ENCODE measurements around the gene CLDND1. TPM values are rescaled to one million over a fixed set of nuclear protein-coding genes. Genes with fewer than 3 reads are reported as not detected.
"Not testable (repeated sequence)": the region's sequence is repeated elsewhere in the genome, so short reads cannot be mapped to it uniquely, and the experiment has no call there.

The CLDND1 gene
- total RNA-seq, 1 experiment from 2014 or later, result 74.5 TPM

DNA sequence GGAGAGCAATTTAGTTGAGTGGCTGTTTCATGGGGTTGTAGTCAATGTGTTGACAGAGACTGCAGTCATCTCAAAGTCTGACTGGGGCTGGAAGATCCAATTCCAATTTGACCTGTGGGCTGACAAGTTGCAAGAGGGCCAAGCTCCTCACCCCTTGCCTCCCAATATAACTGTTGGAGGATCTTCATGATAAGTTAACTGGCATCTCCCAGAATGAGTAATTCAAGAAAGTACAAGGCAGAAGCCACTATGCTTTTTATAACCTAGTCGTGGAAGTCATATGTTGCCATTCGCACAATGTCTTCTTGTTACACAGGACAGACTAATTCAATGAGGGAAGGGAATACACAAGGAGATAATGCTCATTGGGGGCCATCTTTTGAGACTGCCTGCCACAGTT lies 38.2 kb upstream of the CLDND1 start:
- DNase-seq, result no peak
- H3K4me3 Mint-ChIP-seq (ENCODE audit: low read depth, unreplicated experiment), result no peak overlapping the region
- CTCF ChIA-PET, result interaction anchor here (0.8 kb wide), 1 partner anchor 10 kb away, joined by 3 read pairs; no protein-coding TSS in a partner anchor
- H3K4me1 Mint-ChIP-seq (ENCODE audit: low read depth, unreplicated experiment), result peaks cover 20% of the 10 kb centered on the region
- H3K27me3 Mint-ChIP-seq (ENCODE audit: unreplicated experiment), result no peaks in the 10 kb centered on the region
- TF ChIP-seq, protein P1, sequence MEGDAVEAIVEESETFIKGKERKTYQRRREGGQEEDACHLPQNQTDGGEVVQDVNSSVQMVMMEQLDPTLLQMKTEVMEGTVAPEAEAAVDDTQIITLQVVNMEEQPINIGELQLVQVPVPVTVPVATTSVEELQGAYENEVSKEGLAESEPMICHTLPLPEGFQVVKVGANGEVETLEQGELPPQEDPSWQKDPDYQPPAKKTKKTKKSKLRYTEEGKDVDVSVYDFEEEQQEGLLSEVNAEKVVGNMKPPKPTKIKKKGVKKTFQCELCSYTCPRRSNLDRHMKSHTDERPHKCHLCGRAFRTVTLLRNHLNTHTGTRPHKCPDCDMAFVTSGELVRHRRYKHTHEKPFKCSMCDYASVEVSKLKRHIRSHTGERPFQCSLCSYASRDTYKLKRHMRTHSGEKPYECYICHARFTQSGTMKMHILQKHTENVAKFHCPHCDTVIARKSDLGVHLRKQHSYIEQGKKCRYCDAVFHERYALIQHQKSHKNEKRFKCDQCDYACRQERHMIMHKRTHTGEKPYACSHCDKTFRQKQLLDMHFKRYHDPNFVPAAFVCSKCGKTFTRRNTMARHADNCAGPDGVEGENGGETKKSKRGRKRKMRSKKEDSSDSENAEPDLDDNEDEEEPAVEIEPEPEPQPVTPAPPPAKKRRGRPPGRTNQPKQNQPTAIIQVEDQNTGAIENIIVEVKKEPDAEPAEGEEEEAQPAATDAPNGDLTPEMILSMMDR (IDR thresholded peaks at IDR 0.05; ENCODE audit: unreplicated experiment), result no peak
- BruUV-seq (replicated peaks), result no TSS peak
- no peak overlapping the region for H3K27ac Mint-ChIP-seq (ENCODE audit: unreplicated experiment)
- no peaks in the 10 kb centered on the region for H3K9me3 Mint-ChIP-seq (ENCODE audit: low read depth, unreplicated experiment)
- intact Hi-C loops (cut with micrococcal nuclease; ENCODE audit: unreplicated experiment), result no loop called here
- H3K36me3 Mint-ChIP-seq (ENCODE audit: insufficient read depth, unreplicated experiment), result no peaks in the 10 kb centered on the region

DNA sequence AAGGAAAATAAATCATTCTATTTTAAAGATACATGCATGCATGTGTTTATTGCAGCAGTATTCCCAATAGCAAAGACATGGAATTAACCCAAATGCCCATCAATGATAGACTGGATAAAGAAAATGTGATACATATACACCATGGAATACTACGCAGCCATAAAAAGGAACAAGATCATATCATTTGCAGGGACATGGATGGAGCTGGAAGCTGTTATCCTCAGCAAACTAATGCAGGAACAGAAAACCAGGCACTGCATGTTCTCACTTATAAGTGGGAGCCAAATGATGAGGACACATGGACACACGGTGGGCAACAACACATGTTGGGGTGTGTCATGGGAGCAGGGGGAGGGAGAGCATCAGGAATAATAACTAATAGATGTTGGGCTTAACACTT lies 37.1 kb upstream of the CLDND1 start:
- BruUV-seq (replicated peaks); H3K9me3 Mint-ChIP-seq (ENCODE audit: low read depth, unreplicated experiment); H3K4me3 Mint-ChIP-seq (ENCODE audit: low read depth, unreplicated experiment); intact Hi-C loops (cut with micrococcal nuclease; ENCODE audit: unreplicated experiment); H3K36me3 Mint-ChIP-seq (ENCODE audit: insufficient read depth, unreplicated experiment); H3K27me3 Mint-ChIP-seq (ENCODE audit: unreplicated experiment); DNase-seq; H3K27ac Mint-ChIP-seq (ENCODE audit: unreplicated experiment); CTCF ChIA-PET: not testable (repeated sequence)
- peaks cover 11% of the 10 kb centered on the region for H3K4me1 Mint-ChIP-seq (ENCODE audit: low read depth, unreplicated experiment)

DNA sequence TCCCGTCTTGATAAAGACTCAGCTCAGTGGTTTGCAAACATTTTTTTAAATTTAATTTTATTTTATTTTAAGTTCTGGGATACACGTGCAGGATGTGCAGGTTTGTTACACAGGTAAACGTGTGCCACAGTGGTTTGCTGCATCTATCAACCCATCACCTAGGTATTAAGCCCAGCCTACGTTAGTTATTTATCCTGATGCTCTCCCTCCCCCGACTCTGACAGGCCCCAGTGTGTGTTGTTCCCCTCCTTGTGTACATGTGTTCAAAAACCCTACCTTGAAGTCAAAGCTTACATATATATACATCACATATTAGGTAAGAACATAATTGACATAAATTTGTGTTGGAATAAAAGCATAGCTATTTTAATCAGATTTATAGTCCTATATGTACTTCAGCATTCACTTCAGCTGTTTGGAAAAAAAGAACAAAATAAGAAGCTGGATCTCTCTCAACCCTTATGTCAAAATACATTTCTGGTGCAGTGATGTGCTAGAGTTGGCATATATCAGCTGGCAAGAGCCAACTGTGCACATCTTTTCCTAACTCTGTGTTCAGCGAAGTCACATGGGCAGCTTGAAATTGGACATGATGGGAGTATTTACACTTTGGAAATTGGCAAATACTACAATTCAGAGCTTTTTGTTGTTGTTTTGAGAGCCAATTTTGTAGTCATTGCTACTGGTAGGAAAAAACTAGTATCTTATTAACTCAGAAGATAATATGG lies 35.6 kb upstream of the CLDND1 start:
- DNase-seq, result no peak
- H3K4me3 Mint-ChIP-seq (ENCODE audit: low read depth, unreplicated experiment), result no peak overlapping the region
- intact Hi-C loops (cut with micrococcal nuclease; ENCODE audit: unreplicated experiment), result no loop called here
- no peaks in the 10 kb centered on the region for H3K9me3 Mint-ChIP-seq (ENCODE audit: low read depth, unreplicated experiment)
- TF ChIP-seq, protein P1 (IDR thresholded peaks at IDR 0.05; ENCODE audit: unreplicated experiment), result no peak
- no peaks in the 10 kb centered on the region for H3K36me3 Mint-ChIP-seq (ENCODE audit: insufficient read depth, unreplicated experiment)
- H3K4me1 Mint-ChIP-seq (ENCODE audit: low read depth, unreplicated experiment), result peaks cover 6% of the 10 kb centered on the region
- H3K27me3 Mint-ChIP-seq (ENCODE audit: unreplicated experiment), result no peaks in the 10 kb centered on the region
- no TSS peak for BruUV-seq (replicated peaks)
- CTCF ChIA-PET, result no interaction called here
- no peak overlapping the region for H3K27ac Mint-ChIP-seq (ENCODE audit: unreplicated experiment)

DNA sequence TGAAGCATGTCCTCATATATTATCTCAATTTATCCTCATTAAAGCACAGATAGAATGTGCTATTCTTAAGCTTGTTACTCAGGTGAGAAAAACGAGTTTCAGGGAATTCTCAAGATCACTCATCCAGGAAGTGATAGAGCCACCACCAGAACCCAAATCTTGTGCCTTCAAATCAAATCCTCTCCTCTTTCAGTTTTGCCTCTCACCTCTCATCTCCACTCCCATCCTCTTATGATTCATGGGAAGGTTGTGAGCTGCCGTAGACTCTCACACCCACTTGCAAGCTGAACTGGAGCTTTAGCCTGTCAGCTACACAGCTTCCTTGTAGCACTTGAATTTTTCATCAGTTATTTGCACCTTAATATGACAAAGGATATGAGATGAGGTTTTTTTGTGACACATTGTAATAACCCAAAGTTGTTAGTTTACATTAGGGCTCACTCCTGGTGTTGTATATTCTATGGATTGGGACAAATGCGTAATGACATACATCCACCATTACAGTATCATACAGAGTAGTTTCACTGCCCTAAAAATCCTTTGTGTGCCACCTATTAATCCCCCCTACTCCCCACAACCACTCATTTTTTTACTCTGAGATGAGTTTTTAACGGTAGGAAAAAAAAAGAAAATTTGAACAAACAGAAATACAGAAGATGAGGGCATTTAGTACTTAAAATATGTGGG lies 34.8 kb upstream of the CLDND1 start:
- H3K27ac Mint-ChIP-seq (ENCODE audit: unreplicated experiment), result no peak overlapping the region
- intact Hi-C loops (cut with micrococcal nuclease; ENCODE audit: unreplicated experiment), result no loop called here
- BruUV-seq (replicated peaks), result no TSS peak
- H3K4me3 Mint-ChIP-seq (ENCODE audit: low read depth, unreplicated experiment), result no peak overlapping the region
- CTCF ChIA-PET, result interaction anchor here (0.8 kb wide), 1 partner anchor 9 kb away, joined by 3 read pairs; no protein-coding TSS in a partner anchor
- H3K36me3 Mint-ChIP-seq (ENCODE audit: insufficient read depth, unreplicated experiment), result no peaks in the 10 kb centered on the region
- TF ChIP-seq, protein P1 (IDR thresholded peaks at IDR 0.05; ENCODE audit: unreplicated experiment), result no peak
- no peaks in the 10 kb centered on the region for H3K9me3 Mint-ChIP-seq (ENCODE audit: low read depth, unreplicated experiment)
- no peak for DNase-seq
- no peaks in the 10 kb centered on the region for H3K27me3 Mint-ChIP-seq (ENCODE audit: unreplicated experiment)
- H3K4me1 Mint-ChIP-seq (ENCODE audit: low read depth, unreplicated experiment), result no peaks in the 10 kb centered on the region
